ENCODE data around the gene DUSP7.

DUSP7 gene

DNA sequence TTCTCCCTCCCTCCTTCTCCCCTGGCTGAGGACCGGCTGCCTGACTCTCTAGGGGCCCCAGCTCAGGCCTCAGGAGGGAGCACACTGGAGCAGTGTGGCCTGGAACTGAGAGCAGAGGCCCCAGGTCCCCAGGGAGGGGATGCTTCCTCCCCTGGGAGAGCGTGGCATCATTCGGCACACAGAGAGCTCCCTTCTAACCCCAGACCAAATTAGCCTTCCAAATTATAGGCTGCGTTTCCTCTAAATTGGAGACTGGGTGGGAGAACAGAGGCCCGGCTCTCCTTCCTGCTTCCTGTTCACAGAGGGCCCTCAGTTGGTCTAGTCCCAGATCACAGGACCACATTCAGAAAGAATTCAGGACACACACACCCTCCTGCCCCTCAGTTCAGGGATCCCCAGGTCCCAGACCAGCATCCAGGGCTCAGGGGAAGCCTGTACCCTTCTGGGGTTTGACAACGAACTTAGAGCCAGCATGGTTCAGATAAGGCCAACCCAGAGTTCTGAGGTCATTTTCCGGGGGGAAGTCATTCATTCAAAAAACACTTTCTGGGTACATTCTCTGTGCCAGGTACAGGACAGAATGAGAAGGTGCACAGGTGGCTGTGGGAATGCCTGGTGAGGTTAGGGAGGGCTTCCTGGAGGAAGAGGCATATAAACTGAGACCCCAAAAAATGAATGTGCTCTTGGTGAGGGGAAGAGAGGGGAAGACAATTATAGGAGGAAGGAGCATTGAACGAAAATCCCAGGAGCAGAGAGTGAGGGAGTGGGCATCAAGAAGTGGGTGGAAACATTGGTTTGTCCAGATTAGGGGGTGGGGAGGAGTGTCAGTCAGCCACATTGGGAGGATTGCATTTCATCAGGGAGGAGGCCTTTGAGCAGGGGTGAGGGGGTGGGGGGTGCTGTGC lies 32.3 kb downstream of the DUSP7 start:
- peak; percentile 47 for DNase-seq

DNA sequence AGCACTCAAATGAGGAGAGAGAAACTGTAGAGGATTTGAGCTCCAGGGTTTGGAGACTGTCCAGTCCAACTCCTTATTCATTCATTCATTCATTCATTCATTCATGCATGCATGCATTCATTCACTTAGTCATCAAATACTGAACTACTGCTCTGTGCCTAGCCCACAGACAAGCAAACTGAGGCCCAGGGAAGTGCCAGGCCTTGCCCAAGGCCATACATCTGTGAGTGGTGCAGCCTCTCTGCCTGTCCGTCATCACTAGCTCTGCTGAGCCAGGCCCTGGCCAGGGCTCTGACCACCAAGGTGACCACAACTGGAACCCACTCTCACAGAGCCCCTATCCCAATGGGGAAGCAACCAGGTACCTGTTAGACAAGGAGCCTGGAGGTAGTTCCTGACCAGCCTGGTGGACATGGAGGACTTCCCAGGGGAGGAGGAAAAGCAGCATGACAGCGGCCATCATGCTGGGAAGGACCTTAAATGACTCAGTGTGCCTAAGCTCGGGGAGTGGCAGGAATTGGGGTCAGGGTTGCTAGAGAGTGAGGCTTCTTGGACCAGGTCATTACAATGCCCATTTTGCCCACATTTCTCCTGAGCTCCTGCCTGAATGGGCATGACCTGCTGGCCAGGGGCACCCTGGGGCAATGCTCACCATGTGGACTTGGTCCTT lies 33.1 kb downstream of the DUSP7 start:
- DNase-seq: no peak

DNA sequence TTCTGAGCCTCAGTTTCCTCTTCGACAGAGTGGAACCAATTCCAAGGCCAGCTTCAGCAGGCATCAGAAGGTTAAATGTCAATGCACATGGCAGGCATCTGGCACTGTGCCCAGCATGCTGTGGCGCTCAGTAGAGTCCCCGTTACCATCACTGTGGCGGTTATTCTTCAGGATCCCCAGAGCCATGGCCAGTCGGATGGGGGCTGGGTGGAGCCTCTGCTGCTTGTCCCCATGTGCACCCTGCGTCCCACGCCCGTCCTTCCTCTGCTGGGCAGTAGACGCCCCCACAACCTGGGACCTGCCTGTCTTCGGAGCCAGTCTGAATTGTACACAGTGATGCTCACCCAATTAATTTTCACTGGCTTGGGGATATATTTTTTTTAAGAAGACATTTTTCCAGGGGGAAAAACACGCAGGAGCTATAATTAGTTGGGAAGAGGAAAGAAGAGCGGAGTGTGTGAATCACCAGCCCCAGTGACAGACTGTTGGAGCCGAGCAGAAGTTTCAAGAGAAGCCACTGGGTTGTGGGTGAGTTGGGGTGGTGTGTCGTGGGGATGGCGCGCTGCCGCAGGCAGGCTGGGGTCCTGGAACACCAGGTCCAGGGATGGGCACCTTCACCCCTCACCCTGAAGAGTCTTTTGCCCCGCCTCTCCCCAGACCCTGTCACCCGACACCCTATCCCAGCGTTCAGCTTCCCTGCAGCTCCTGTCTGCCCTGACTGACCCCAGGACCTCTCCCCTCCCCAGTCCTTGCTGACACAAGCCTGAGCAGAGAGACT lies 33.9 kb downstream of the DUSP7 start:
- peak; percentile 78 for DNase-seq

DNA sequence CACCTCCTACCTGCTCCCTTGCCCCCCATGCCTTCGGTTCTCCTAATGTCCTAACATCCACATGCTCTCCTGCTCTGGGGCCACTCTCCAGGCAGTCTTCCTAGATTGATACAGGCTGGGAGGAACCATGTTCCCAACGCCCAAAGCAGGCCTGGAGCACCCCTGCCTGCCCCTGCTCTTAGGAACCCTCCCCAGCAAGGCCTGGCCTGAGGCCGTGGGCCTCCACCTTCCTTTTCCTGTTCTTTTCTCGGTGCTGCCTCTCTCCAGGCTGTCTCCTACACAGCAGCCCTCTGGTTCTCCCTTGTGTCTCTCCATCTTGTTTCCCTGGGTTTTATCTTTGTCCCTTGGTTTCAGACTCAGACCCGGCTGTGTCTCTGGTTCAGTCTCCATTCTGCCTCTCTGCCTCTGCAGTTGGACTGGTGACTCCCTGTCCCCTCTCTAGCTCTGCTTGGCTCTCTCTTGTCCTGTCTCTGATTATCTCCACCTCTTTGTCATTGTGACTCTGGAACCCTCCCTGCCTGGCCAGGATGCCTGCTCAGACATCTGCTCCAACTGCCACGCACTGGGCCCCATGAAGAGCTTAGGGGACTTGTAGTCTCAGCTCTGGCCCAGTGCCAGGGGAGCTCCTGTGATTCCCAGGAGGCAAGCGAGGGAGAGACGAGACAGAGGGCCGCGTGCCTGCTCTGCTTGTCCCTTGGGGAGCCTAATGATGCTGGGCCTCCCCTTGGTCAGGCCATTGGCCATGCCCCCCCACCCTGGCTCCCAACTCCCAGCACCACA lies 34.7 kb downstream of the DUSP7 start:
- peak; percentile 99 for DNase-seq

DNA sequence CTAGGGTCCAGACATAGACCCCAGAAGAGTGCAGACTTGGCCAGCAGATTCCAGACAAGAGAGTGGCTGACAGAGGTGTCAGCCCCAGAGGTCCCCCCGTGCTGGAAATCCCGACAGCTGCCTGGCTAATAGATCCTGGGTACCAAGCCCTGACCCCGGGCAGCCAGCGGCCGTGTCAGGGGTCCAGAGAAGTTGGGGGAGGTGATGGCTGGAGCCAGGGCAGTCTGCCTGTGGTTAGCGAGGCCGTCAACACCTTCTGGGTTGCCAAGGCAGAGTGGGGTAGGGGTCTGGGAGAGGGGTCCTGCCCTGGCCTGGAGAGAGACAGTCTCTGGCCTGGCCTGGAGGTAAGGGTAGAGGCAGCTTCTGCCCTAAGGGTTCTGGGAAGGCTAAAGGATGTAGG lies 35.6 kb downstream of the DUSP7 start:
- no peak for DNase-seq

DNA sequence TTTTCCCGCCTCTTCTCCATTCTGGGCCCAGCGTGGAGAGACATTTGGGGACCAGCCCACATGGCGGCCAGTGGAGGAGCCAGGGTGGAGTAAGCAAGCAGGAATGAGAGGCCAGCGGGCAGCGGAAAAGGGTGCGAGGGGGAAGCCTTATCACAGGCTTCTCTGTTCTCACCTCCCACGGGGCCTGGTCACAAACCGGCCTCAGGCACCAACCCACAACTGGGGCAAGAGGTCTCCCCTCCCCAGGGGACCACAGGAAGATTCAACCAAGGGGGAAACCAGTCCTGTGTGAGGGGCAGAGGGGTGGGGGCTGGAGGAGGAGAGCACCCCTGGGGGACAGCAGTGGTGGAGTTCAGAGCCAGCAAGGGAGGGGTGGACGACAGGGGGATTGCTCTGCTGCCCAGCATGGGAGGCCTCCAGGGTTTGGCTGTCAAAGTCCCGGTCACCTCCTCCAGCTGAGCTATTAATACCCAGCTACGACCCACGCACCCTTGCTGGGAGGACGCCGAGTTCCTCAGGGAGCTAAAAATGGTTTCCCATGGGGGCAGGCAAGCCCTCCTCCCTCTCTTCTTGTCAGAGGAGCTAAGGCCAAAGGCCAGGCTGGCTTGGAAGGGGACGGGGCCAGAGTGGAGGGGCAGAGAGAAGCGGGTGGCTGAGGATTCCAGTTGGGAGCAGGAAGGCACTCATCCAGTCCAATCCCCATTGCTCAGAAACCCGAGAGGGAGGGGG lies 36.9 kb downstream of the DUSP7 start:
- no peak for DNase-seq

DNA sequence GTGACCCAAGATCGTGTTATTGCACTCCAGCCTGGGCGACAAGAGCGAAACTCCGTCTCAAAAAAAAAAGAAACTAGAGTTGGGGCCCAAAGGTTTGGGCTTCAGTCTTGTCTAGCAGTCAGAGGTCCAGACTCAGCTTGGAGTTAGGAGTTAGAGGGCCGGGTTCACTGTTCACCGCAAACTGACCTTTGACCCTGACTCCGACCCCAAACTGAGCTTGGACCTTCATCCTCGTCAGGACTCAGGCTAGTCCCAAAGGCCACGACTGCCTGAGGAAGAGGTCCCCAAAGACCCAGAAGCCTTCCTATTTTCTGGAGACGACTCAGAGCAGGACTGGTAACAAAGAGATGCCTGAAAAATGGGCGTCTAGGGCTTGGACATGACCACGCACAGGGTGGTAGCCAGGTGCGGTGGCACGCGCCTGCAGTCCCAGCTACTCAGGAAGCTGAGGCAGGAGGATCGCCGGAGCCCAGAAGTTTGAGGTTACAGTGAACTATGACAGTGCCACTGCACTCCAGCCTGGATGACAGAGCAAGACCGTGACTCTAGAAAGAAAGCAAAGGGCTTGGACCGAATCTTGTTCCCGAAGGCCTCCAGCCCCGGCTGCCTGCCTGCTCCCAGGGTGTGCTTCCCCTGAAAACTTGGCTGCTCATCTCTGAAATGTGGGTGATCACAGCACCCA lies 37.9 kb downstream of the DUSP7 start:
- no peak for DNase-seq

DNA sequence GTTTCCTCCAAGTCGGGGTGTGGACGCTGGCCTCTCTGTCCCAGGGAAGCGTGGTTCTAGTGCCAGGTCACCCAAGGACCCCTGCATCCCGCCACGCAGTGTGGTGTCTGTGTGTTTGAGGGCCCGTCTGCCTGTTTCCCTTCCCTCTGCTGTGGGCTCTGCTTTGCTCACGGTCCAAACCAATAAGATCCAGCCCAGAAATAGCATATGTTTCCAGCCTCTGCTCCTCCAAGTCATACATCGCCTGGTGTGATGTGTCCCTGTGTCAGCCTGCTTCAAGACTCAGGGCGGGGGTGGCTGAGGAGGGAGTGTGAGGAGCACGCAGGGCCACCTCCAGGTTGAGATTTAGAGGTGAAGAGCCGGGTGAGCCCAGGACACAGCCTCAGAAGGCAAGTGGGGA lies 38.8 kb downstream of the DUSP7 start:
- DNase-seq: no peak

DNA sequence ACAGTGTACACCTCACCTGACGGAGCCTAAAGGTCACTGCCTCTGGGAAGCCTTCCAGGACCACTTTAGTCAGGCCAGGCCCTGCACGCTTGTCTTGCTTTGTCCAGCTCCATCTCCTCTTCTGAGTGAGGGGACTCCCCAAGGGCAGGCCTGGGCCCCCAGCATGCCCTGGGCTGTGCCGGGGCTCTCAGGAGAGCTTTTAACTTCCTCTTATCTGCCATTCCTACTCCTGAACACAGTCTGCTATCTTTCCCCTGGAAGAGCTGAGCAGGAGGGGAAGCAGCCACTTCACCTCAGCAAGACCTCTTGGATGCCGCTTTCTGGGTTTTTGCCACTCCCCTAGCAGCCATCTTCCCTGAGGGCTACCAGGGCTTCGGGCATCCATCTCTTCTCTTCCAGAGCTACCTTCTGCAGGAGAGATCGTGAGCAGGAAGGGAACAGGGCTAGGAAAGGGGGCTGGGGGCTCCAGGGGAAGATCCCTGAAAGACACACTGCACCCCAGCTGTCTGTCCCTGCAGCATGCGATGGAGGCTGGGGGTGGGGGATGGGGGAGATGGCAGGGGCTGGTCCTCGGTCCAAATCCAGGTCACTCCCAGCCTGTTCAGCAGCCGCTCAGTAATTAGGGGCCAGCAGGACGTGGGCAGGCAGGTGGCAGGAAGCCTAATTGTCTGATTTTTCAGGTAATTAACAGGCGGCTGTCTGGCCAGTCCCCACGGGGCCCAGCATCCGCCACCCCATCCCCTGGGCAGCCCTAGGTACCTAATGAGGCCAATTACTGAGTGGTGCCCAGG lies 40.7 kb downstream of the DUSP7 start:
- DNase-seq: no peak

DNA sequence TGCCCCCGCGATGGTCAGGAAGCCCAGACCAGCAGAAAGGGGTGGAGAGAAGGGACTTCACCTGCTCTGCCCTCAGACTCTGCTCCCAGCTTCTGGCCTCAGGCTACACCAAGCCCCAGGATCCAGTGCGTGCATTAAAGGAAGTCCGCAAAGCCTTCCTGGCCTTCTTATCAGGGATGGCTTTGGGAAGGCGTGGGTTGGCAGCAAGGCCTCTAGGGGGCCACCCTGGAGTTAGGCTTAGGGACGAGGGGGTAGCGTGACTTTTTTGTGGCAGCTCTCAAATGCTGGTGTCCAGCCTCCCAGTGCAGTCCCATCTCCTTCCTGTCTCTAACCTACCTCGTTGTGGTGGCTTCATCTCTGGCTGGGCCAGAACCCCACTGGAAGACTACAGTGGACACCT lies 41.8 kb downstream of the DUSP7 start:
- DNase-seq: peak; percentile 76

DNA sequence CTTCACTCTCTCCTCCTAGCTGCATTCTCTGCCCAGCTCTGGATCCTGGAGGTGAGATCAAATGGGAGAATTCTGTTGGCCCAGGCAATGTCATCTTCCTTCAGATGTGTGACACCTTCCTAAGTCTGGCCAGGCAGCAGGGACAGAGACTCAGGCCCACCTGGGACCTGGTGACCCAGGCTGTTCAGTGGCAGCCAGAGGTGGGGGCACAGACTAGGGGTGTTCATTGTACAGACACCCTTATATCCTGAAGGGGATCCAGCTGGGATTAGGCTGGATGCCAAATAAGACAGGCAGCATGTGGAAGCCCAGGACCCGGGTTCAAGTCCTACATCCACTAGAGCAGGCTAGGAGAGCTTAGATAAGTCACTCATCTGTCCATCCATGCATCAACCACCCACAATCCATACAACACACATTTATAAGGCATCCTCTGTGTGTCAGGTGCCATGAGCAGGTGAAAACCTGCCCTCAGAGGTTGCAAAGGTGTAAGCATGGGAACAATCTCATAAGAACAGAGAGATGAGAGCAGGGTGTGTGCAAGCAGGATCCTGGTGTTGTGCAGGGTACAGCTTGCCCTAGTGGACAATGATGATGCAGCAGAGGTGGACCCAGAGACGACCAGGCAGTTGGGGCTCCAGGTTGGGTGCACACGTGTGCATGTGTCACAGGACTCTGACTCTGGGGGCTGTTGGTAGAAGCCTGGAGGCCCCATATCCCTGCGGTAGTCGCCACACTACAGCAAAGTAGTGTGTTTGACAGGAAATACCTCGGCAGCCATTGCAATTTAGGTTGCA lies 42.4 kb downstream of the DUSP7 start:
- DNase-seq: no peak

DNA sequence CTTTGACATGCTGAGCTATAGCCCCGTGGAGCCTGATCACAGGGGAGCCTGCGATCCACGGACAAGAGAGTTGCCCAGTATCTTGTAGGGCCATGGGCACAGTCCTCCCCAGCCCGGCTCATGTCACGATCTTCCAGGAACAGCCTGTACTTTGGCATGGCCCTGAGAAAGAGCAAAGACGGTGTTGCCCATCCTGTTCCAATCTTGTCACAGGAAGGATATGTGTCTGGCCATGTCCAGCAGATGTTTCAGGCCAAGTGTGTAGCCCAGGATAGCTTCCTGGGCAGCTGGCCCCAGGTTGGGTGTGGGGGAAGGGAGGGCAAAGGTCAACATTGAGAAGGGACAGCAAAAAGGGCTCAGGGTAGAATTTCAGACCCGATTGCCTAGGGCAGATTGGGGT lies 43.7 kb downstream of the DUSP7 start:
- no peak for DNase-seq

DNA sequence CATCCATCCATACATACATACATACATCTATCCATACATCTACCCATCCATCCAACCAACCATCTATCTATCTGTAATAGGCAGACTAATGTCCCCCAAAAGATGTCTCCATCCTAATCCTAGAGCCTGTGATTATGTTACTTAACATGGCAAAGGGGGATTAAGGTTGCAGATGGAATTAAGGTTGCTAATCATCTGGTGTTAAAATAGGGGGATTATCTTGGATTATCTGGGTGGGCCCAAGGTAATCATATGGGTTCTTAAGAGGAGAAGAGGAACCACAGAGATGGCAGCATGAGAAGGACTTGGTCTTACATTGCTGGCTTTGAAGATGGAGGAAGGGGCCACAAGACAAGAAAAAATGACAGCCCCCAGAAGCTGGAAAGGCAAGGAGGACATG lies 45.9 kb downstream of the DUSP7 start:
- peak; percentile 95 for DNase-seq

DNA sequence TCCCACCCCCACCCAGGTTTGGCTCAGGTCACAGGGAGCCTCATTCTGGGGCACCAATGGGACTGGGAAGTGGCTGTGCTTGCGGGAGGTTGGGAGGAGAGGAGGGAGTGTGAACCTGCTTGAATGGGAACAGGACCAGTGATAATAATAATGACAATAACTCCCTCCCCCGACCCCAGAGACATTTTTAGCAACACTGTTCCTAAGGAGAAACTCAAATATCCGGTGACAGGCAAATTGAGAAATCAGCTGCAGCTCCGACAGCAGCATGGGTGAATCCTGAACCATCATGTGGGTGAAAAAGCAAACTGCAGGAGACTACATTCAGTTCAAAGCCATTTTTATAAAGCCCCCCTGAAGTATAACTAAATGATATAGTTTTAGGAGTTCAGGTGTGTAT lies 49.1 kb downstream of the DUSP7 start:
- DNase-seq: no peak

DNA sequence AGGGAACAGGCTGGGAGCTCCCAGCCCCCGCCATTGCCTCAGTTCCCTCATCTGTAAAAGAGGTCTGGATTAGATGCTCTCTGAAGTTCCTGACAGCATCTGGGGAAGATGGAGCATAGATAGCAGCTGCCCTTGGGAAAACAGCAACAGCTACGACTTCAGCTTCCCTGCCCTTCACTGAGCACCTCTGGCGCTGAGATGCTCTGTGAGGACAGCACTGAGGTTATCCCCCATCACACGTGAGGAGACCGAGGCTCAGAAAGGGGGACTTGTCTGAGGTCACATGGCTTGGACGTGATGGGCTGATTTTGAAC lies 49.6 kb downstream of the DUSP7 start:
- no peak for DNase-seq

DNA sequence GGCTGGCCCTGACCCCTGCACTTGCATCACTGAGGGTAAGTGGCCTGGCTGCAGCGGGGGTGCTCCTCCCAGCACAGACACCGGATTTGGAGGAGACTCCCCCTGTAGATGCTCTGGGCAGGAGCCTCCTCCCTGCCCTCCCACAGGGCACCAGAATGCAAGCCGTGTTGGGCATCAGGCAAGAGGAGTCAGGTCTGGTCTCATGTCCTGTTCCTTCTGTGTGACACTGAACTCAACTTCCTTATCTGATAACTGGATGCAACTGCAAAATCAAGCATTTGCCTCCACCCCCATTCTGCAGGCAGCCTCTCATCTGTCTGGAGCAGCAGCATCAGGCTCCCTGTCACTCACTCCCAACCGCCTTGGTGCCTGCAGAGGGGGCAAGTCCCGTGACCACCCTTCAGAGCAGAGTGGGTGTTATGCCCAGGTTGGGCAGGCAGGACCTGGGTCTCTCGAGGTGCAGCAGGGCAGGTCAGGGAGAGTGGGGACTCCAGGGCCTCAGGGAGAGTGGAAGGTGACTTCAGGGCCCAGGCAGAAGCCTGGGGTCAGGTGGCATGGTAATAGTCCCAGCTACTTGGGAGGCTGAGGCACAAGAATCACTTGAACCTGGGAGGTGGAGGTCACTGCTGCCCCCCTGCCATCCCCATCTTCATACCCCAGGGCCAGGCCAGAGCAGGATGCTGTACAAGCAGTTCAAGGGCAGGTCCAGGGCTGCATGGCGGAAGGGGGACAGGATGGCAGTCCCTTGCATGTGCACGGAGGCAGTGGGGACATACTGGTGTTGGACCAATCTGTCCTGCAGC lies 50.2 kb downstream of the DUSP7 start:
- DNase-seq: no peak

DNA sequence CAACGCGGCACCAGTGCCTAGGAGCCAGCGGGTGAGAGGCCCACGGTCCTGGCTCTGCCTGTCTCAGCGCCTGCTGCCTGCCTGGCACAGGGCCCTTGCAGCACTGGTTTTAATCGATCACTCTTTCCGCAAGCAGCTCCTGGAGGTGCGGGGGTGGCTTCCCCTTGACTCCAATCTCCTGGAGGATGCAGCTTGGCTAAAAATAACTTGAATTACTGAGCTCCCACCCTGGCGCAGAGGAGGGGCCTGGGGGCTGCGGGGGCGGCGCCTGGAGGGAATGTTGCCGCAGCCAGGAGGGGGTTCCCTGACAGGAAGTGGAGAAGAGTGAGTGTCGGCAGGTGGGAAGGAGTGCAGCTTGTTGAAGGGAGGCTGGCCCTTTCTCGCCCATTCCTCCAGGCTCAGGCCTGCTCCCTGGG lies 50.8 kb downstream of the DUSP7 start:
- peak; percentile 79 for DNase-seq

DNA sequence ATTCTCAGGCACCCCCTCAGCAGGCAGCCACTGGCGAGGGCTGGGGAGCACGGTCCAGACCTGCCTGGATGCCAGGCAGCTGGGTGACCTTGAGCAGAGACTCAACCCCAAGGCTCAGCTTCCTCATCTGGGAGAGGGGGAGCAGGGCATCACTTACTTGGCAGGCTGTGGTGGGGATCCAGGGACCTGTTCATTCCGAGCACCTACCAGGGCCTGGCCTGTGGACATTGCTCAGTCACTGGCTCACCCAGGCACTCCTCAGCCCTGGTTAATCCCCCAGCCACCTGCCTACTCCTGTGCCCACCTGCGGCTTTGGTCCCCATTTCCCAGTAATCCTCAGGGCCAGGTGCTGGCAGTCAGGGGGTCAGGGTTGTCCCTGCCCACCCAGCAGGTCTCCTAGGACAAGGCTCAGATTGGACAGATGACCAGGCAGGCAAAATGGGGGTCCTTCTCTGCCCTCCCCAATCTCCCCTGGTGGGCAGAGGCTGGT lies 51.4 kb downstream of the DUSP7 start:
- no peak for DNase-seq

Measured in NCI-H82 (cell line).